GM18508 (cell line): ENCODE measurements around the gene SUGP1.

Experiments used
- ATAC-seq: cut with Tn5 transposase; IDR thresholded peaks from one replicate; pipeline ENCODE4 v1.9.1; 2021; ENCODE audit warnings: moderate number of reproducible peaks; ENCODE audit not compliant: insufficient read depth, unreplicated experiment

The SUGP1 gene

DNA sequence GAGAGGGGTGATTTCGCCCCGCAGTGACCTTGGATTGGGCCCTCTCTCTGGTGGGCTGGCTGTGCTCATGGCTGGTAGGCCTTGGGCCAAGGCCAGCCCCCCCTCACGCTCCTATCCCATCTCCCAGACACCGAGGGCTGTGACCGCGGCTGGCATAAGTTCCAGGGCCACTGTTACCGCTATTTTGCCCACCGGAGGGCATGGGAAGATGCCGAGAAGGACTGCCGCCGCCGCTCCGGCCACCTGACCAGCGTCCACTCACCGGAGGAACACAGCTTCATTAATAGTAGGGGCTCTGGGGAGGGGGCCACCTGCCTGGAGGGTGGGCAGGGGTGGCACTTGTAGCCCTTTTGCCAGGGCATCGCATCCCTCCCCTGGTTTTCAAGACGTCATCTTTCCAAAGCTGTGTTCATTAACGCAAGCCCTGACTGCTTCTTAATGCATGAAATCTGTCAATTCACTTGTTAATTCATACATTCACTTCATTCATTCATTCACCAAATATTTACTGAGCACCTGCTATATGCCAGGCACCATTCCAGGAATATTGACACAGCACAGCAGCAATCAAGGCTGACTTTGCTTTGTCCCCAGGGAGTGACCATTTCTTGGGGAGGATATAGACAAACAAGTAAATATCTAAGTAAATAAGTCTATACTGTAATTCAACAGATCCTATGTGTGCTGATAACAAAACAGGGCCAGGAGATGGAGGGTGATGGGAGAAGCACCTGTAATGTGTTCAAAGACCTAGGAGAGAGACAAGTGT is 82.0 kb downstream of the SUGP1 start:
- no peak for ATAC-seq

DNA sequence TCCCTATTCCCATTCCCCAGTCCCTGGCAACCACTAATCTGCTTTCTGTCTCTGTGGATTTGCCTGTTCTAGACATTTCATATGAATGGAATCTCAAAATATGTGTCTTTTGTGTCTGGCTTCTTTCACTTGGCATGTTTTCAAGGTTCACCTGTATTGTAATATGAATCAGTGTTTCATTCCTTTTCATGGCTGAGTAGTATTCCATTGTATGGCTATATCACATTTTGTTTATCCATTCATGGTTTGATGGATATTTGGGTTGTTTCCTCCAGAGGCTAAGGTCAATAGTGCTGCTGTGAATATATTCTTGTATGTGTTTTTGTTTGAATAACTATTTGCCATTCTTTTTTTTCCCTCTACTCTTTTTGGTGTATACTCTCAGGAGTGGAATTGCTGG is 84.1 kb downstream of the SUGP1 start:
- no peak for ATAC-seq

DNA sequence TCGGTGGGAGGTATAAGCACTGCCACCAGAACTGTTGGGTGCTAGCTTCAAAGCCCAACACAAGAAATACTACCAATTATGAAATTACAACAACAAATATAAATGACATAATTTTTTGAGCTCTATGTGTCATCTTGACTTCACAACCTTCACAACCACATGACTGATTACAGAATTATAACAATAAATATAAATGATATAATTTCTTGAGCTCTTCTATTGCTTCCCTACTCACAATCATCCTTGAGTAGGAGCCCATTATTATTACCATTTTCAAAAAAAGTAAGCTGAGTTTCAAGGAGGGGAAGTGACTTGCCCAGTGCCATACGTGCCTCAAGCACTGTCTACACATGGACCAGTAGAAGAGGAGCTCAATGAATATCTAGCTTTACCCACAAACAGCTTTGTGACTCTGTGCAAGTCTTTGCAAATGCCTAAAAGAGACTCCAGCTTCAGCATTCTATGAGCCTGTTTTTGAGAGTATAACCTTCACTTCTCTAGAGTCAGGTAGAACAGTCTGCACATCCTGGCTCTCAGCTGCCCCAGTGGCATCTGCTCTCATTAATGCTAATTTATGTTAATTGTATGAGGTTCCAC is 86.0 kb downstream of the SUGP1 start:
- ATAC-seq, result no peak

DNA sequence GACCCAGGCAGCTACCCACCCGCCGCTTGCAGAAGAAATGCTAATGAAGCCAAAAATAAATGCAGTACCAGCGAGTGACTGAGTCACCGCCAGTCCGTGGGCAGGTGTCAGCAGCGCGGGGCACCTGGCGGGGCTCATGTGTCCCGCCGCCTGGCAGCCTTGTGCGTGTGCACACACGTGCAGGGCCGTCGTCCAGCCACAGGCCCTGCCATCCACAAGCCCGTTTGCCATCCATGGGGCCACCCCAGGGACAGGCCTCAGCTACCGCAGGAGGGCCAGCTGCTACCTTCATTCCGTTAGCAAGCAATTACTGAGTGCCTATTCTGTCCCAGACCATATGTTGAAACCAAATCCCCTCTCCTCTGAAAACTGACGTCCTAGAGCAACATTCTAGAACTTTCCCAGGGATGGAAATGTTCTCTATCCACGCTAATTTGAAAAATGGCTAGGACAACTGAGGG is 88.0 kb downstream of the SUGP1 start:
- ATAC-seq, result no peak

DNA sequence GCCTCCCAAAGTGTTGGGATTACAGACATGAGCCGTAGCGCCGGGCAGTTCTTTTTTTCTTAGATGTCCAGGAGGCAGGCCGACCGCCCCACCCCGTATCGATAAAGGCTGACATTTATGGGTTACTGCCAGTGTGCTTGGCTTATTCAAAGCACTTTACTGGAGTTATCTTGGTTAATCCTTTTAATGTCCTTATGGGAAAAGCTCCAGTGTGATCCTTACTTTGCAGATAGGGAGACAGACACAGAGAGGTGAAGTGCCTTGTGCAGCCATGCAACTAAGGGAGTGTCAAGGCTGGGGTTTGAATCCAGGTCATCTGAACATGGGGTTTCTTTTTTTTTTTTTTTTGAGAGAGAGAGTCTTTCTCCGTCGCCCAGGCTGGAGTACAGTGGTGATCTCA is 89.3 kb downstream of the SUGP1 start:
- ATAC-seq, result no peak

DNA sequence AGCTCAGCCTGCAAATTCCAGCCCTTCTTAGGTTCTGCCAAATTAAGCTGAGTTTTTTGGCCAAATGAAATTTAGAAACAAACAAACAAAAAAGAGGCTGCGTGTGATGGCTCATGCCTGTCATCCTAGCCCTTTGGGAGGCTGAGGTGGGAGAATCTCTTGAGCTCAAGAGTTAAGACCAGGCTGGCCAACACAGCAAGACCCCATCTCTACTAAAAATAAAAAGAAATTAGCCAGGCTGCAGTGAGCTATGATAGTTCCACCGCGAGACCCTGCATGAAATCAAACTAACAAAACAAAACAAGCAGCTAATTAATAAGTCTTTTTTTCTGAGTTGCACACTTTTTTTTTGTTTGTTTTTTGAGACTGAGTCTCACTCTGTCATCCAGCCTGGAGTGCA is 90.6 kb downstream of the SUGP1 start:
- no peak for ATAC-seq

DNA sequence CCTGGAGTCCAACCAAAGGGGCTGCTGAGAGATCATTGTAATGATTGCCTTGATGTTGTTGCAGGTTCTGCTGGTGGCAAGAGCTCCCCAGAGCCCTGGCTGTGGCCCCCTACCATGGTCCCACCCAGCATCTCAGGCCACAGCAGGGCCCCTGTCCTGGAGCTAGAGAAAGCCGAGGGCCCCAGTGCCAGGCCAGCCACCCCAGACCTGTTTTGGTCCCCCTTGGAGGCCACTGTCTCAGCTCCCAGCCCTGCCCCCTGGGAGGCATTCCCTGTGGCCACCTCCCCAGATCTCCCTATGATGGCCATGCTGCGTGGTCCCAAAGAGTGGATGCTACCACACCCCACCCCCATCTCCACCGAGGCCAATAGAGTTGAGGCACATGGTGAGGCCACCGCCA is 93.1 kb downstream of the SUGP1 start:
- ATAC-seq, result no peak

DNA sequence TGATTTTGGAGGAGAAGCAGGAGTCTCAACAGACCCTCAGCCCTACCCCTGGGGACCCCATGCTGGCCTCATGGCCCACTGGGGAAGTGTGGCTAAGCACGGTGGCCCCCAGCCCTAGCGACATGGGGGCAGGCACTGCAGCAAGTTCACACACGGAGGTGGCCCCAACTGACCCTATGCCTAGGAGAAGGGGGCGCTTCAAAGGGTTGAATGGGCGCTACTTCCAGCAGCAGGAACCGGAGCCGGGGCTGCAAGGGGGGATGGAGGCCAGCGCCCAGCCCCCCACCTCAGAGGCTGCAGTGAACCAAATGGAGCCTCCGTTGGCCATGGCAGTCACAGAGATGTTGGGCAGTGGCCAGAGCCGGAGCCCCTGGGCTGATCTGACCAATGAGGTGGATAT is 93.6 kb downstream of the SUGP1 start:
- no peak for ATAC-seq

DNA sequence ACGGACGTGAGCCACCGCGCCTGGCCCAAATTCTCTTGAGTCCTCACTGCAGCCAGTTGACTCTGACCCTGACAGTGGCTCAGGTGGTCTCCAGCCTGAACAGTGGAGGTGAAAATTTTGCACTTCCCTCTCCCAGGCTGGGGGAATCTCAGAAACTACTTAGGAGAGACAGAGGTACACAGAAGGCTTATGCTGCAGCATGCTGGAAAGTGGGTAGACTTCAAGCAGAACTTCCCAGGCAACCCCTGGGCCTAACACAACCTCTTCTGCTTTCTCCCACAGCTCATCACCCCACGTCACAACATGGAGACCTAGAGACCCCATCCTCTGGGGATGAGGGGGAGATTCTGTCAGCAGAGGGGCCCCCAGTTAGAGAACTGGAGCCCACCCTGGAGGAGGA is 94.1 kb downstream of the SUGP1 start:
- no peak for ATAC-seq
